ENCODE measurements around the gene CLSTN3.
"Not testable (repeated sequence)": the region's sequence is repeated elsewhere in the genome, so short reads cannot be mapped to it uniquely, and the experiment has no call there.

The CLSTN3 gene

DNA sequence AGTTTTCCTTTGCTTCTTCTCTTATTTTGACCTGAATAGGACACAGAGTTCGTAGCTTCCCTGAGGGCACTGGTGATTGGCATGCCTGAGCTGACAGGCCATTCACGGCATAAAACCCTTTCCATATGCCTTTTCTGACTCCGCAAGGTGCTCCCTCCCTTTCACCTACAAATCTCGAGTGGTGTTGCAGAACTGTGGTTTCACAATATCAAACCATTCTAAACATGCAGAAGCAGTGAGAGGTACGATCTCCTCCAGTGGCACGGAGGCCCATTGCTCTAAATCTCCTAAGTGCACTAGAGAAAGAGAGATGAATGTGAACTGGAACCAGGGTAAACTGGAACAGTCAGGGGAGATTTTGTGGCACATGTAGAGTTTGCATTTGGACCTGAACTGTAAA, 23.9 kb downstream of the CLSTN3 start:
- no peak for DNase-seq

DNA sequence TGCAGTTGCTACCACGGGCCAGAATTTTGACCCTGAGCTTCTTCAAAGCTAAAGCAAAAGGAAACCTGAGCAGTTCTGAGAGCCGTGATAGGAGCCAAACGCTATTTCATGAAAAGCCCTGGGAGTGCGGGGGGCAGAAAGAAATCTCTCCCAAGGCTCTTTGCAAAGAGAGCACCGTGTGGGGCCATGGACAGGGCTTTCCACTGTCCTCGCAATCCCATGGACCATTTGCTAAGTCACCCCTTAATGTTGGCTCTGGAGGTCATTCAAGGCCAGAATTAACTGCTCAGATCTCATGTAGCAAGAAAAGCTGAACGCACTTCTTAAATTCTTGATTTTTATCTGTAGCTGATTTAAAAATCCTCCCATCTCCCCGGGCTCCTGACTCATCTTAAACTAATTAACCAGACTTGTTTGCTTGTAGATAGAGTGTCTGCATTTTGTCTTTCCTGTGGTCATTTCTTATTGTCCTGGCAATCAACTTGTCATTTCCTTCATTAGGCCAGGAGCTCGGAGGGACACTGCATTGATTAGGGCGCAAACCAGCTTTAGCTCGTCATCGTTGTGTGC, 24.8 kb downstream of the CLSTN3 start:
- no peak for DNase-seq

DNA sequence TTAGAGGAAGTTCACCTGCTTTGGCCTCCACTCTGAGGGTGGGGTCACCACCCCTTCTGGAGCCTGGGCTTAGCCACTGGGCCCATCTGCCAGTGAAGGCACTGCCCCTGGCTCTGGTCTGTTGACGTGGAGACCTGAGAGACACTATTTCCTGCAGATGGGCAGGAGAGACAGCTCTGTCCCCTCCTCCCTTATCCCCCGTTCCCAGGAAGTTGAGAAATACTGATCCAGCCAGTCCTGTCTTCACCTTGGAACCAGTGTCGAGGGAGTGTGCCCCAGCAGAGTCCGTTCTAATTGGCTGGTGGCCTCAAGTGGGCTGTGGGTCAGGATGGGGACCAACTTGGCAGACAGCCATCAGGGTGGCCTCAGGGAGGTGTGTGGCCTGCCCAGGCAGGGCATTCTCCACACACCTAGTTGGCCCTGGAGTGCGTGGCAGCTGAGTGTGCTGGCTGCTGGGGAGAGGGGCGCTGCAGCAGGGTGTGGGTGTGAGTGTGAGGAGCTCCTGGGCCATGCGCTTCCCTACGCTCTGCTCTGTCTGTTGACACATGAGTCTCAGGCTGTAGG, 25.4 kb downstream of the CLSTN3 start:
- no peak for DNase-seq

DNA sequence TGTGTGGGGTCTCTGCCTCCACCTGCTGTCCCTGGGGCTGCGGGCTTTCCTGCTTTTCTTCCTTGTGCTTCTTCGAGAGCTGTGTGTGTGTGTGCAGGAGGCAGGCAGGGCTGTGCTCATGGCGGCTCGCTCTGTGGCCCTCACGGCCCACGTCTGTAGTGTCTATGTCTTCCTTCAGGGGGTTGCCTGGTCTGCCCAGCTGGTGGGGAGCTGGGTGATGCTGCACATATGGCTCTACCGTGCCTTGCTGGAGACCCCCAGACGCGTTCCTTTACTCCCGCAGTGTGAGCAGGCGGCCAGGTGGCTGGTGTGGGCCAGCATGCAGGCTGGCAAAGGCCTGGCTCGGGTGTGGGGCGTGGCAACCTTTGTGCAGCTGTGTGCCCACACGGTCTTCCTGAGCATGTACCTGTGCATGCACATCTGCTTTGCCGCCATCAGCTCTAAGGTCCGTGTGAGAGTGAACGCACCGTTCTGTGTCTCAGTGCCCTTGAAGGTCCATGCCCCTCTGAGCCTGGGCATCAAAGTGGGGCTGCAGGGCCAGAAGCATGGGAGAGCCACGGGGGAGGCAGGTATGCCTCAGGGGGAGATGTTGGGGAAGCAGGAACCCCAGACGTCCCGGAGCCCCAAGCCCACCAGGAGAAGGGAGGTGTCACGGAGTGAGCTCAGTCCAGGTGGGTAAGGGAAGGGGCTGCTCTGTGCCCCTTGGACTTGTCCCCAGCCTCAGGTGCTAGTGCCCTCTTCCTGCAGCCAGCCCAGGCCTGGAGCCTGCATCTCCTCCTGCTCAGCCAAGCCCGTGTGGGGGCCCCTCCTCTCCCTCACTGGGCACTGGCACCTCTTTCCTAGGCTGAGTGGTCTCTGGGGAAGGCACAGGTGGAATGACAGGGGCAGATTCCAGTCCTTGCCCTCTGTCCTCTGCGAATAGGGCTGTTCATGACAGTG, 26.4 kb downstream of the CLSTN3 start:
- no peak for DNase-seq

DNA sequence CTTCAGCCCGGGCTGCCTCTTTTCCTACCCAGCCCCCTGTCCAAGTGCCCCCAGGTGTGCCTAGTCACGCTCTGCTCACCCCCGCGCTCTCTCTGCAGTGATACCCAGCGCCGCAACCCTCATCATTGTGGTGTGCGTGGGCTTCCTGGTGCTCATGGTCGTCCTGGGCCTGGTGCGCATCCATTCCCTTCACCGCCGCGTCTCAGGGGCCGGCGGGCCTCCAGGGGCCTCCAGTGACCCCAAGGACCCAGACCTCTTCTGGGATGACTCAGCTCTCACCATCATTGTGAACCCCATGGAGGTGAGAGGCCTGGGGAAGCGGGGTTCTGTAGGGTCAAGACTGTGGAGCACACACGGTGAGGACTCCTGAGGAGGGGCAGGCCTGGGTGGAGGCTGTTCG, 27.2 kb downstream of the CLSTN3 start:
- no peak for DNase-seq

DNA sequence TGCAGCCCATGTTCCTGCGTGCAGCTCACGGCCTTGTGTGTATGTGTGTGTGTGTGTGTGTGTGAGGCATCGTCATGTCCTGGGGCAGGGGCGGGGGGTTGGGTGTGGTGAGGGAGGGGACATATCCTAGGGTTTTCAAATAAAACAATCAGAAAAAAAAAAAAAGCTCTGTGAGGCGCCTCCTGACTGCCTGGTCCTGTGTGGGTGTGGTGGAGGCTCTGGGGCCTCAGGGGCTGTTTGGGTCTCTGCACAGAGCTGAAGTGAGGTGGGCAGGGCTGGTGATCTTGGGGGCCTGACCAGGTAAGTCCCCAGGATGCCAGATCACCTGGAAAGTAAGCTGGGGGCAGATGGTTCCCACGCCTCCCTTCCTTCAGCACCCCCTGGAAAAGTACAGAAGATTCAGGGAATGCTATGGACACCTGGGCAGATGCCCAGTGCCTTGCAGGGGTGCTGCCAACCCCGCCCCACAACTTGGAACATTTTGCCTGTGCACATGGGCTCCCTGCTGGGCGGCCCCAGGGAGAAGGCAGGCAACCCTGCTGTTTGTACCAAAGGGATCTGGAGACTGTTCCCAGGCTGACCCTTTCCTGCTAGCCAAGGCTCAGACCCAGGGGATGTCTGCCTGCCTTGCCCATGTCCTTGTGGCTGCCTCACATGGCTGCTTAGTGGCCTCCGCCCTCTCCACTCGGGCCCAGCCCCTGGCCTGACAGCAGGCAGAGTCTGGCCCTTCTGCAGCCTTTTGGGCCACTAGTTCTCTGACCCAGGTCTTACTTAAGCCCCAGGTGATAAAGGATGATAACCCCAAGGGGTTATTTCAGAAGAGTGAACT, 28.8 kb downstream of the CLSTN3 start:
- no peak for DNase-seq

DNA sequence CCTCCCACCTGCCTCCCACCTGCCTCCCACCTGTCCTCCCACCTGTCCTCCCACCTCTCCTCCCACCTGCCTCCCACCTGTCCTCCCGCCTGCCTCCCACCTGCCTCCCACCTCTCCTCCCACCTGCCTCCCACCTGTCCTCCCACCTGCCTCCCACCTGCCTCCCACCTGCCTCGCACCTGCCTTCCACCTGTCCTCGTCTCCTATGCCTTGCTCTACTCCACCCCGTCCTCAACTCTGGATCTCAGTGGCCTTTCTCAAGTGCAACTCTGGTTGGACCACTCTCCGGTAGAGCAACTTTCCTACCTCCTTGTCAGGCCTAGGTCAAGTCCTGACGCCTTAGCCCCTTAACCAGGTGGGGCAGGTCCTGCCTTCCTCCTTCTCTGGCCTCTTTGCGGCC, 30.0 kb downstream of the CLSTN3 start:
- no peak for DNase-seq

DNA sequence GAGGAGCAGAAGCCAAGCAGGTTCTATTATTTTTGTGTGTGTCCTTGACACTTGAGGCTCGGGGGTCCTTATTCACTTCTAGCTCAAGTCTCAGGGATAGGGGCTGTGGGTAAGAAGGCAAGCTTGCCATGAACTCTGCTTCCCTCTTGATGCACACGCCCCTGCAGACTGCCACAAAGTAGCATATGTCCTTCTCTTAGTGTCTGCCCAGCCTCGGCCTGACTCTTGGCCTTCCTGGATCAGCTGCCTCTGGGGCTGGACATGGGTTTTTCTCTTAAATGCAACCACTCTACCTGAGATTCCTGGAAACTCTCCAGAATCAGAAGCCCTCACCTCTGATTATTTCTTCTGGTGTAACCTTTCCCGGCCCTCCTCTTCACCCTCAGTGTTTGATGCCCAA, 31.2 kb downstream of the CLSTN3 start:
- no peak for DNase-seq

DNA sequence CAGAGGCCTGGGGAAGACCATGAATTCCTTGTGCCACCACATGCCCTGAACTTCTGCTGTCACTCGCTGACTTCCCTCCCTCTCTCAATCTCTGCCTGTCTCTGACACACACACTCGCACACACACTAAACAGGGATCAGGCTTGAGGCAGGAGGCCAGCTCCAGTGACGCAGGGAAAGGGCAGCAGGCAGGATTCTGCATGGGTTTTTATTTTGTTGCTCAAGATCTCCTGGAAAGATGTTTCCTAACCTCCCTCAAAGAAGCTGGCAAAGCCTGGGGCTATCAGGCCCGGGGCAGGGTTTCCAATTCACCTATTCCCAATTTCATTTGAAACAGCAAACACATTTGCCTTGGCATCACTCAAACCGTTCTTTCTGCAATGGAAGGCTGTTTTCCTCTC, 31.6 kb downstream of the CLSTN3 start:
- DNase-seq = no peak

DNA sequence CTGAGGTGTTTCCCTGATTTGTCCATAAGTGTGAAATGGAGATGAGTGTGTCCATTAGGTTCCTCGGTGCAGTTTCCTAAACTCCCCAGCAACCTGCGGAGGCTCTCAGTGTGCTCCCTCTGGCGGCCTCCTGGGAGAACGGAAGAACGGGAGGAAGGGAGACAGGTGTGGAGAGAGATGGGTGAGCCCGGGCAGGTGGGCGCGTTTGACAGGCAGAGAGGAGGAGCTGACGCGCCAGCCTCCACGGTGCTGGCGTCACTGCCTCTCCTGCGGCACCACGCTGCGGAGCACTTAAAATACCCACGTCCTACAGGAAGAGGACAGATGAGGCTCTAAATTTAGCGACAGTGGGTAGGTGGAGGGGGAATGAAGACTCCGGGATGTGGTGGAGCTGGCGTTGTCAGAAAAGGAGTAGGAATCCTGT, 32.5 kb downstream of the CLSTN3 start:
- DNase-seq = peak; percentile 13

DNA sequence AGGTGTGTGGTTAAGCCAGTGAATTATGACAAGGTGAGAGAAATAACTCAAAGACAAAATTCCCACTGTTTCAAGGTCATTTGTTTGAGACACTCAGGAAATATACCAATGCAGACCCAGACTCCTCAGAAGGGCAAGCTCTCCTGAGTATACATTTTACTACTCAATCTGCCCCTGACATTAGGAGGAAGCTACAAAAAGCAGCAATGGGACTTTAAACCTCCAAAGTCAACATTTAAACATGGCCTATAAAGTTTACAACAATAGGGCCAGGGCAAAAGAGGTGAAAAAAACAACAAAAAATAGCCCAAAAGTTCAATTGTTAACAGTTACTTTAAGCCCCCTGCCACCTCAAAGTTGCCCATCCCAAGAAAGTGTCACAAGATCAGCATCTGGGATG, 39.8 kb downstream of the CLSTN3 start:
- DNase-seq = no peak

DNA sequence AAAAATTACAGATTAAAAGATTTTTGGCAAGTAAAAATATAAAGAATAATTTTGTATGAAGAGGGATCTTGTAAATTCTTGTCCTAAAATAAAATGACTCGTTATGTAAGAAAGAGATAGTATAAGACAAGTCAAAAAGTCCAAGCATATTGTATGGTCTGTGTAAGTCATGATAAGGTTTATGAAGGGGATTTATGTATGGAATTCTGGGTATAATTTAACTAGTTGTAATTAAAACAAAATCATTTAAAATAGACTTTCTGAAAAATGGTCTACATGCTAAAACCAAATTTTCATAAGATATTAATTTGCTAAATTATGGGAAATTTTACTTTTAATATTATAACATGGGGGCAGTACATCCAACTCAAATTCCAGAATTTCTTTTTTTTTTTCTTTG, 41.7 kb downstream of the CLSTN3 start:
- no peak for DNase-seq

DNA sequence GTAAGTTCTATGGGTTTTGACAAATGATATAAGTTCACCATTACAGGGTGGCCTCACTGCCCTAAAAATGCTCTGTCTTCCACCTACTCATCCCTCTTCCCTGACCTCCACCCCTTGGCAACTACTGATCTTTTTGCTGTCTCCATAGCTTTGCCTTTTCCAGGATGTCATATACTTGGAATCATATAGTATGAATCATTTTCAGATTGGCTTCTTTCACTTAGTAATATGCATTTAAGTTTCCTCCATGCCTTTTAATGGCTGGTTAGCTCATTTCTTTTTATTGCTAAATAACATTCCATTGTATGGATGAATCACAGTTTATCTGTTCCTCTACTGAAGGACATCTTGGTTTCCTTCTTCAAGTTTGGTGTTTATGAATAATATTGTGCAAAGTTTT, 45.3 kb downstream of the CLSTN3 start:
- no peak for DNase-seq

DNA sequence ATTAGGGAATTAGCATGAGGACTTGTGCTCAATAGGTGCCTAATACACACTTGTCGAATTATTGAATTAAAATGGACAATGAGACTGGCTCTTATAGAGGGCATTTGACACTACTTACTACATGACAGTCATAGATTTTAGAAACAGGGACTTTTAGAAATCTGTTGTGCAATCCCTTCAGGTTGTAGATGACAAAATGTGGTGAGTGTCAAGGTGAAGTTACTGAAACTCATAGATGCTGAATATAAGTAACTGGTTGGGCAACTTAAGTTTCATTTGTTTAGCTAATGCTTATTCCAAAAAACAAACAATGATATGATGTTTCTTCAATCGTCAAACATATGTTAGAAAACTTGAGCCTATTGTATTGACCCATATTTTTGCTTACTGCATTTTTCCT, 46.4 kb downstream of the CLSTN3 start:
- no peak for DNase-seq

DNA sequence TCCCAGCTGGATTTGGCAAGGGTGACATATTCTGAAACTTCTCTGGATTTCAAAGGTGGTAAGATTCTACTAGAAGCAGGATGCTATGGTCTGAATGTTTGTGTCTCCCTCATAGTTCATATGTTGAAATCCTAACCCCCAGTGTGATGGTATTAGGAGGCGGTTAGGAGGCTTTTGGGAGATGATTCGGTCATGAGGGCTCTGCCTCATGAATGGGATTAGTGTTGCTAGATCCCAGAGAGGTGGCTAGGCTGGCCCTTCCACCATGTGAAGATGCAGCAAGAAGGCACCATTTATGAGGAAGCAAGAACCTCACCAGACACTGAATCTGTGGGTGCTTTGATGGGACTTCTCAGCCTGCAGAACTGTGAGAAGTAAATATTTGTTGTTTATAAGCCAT, 48.3 kb downstream of the CLSTN3 start:
- DNase-seq = no peak

DNA sequence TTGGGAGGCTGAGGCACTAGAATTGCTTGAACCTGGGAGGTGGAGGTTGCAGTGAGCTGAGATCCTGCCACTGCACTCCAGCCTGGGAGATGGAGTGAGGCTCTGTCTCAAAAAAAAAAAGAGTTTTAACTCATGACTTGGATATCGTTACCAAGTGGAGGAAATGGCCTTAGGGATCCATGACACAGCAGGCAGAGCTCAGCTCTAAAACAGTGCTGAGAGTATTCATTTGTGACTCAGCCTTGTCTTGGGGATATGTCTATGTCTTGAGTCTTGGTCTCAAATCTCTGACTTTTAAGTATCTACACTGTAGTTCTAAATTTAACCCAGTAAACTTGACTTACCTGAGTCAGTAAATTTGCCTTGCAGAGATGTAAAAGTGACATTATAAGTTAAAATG, 50.5 kb downstream of the CLSTN3 start:
- DNase-seq = no peak

DNA sequence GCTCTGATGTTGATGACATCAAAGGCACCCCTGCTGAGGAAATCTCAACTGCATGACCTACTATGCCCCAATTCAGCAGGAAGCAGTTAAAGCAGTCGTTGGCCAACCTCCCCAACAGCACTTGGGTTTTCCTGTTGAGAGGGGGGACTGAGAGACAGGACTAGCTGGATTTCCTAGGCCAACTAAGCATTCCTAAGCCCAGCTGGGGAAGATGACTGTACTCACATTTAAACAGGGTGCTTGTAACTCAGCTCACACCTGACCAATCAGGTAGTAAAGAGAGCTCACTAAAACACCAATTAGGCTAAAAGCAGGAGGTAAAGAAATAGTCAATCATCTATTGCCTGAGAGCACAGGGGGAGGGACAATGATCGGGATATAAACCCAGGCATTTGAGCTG, 55.9 kb downstream of the CLSTN3 start:
- DNase-seq = not testable (repeated sequence)

DNA sequence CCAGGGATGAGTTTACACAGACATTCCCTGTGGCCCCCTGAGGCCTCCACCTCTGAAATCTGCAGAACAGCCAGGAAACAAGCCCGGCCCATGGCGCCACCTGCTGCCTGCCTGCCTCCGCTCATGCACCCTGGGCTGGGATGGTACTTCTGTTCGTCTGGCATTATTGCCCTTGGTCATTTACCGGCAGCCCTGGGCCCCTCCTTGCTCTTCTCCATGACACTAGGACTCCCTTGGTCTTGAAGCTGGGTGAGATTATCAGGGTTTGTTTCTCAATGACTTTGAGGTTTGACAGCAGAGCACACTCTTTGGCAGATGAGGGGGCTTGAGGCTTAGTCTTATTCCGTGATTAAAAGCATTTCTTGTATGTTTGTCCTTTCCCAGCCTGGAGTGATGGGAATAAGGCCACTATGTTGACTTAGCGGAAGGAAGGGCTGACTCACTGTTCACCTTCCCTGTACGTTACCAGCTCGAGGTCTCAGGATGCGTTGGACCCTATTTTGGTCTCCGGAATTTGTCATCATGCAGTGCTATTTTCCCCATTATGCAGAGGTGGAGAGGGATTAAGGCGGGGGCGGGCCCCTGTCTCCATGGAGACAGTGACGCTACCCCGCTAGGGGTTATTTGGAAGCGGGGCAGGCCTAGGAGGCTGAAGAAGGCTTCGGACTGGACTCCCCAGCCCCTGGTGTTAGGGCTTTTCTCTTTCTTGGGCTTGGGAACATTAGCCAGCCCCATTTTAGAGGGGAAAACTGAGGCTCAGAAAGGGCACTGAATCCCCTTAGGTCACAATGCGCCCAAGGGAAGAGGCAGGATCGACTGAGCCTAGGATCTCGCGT, 58.6 kb downstream of the CLSTN3 start:
- DNase-seq = peak; percentile 63

DNA sequence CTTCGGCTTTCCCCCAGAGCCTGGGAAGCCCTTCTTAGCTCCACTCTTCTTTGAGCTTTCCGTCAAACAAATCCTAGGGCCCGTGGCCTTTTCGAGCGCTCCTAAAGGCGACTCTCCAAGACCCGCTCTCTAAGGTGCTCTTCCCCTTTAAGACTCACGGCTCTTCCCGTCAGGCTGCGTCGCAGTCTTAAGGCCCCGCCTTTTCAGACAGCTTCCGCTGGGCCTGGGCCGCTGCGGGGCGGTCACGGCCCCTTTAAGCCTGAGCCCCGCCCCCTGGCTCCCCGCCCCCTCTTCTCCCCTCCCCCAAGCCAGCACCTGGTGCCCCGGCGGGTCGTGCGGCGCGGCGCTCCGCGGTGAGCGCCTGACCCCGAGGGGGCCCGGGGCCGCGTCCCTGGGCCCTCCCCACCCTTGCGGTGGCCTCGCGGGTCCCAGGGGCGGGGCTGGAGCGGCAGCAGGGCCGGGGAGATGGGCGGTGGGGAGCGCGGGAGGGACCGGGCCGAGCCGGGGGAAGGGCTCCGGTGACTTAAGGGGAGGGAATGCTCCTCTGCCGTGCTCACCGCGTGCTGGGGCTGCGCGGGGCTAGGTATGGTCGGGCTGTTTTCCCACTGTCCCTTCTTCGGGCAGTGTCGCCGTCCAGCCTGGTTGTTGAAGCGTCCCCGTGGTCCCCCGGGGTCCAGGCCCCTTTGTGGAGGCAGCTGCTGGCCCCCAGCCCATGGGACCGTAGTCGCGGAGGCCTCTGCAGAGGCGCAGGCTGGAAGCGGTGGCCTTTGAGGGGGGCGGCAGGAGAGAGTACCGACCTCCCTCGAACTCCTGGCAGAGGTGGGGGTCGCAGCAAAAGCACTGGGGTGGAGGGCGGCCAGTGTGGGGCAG, 59.5 kb downstream of the CLSTN3 start, which contains the start of gene PEX5:
TSS of gene PEX5 (plus strand) at position 289 of the 870 bp plus-strand sequence. CDS start 692 bp downstream, outside the sequence.
- peak; percentile 79 for DNase-seq

DNA sequence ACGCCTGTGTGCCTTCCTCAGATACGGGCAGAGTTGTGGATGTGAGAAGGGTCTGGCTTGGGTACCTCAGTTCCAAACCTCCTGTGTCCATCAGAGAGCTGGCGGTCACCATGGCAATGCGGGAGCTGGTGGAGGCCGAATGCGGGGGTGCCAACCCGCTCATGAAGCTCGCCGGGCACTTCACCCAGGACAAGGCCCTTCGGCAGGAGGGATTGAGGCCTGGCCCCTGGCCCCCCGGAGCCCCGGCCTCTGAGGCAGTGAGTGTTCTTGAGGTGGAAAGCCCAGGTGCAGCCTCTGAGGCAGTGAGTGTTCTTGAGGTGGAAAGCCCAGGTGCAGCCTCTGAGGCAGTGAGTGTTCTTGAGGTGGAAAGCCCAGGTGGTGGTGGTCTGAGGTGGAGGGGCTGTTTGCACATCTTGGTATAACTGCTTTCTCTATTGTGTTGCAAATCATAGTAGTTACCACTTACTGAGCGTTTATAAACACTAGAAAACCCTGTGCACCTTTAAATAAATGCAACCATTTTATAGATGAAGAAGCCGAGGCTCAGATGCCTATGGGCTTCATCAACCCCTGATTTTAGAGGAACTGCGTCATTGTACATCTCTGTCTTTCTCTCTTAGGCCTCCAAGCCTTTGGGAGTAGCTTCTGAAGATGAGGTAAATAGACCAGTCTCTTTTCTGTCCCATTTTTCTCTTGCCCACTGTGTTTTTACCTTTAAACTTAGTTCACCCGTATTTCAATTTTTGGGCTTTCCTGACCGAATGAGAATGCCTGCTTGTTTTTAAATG, 60.3 kb downstream of the CLSTN3 start:
- DNase-seq = no peak
